ENCODE results near the gene C2orf49. TPM values are rescaled to one million over a fixed set of nuclear protein-coding genes. Genes with fewer than 3 reads are reported as not detected.

C2orf49 gene
- total RNA-seq, 2 donors from 2014 or later: 12.7 to 14.0 TPM

DNA sequence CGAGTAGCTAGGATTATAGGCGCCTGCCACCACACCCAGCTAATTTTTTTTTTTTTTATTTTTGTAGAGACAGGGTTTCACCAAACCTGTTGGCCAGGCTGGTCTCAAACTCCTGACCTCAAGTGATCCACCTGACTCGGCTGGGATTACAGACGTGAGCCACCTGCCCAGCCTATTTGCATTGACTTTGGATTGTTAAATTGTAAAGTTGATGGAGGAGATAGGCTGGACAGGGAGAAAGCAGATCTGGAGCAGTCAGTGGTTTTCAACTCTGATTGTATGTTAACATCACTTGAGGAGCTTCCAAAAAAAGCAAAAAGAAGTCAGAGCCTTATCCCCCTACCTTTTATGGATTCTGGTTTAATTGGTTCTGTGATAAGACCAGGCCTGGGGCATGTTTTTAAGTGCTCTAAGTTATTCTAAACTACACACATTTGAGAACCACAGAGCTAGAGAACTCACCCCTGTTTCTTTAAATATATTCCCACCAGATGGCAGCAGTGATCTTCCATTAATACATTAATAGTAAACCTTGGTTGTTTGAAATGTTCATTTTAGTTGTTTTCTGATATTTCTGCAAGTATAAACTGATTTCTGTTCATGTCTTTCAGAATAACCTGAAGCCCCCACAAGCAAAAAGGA lies 7.5 kb downstream of the C2orf49 start:
- intact Hi-C loops (cut with DNase I): loop anchor here (5.0 to 10.0 kb wide), 2 partner anchors 177 to 180 kb away; no protein-coding TSS in a partner anchor
- no peak for DNase-seq (ENCODE audit: low spot score)

DNA sequence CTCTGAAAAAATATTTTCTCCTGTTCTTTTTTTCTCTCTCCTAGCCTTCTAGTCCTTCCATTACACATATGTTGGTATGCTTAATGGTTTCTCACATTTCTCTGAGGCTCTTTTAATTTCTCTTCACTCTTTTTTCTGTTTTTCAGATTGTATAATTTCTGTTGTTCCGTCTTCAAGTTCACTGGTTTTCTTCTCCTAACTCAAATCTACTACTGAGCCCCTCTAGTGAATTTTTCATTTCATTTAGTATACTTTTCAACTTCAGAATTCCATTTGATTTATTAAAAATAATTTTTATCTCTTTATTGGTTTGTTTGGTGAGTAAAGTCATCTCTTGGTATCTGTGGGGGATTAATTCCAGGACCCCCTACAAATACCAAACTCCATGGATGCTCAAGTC lies 19.8 kb downstream of the C2orf49 start:
- intact Hi-C loops (cut with DNase I): no loop called here
- DNase-seq (ENCODE audit: low spot score): no peak

DNA sequence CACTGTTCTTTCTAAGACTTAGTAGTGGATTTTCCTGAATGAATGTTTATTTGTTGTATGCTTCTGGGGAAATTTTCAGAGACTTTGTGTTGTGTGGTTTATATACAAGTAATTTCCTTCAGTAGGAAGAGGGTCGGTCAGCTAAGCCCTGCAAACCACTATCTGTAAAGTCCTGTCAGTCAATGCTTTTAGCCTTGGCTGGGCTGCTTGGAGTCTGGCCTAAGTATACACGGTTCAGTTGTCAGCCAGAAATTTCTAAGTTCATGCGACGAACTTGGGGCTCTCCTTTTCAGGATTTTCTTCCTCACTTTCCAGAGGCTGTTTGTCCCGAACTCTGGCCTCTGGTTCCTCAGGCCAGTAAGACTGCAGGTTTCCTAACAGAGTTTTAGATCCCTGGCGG lies 21.3 kb downstream of the C2orf49 start:
- intact Hi-C loops (cut with DNase I): no loop called here
- no peak for DNase-seq (ENCODE audit: low spot score)

DNA sequence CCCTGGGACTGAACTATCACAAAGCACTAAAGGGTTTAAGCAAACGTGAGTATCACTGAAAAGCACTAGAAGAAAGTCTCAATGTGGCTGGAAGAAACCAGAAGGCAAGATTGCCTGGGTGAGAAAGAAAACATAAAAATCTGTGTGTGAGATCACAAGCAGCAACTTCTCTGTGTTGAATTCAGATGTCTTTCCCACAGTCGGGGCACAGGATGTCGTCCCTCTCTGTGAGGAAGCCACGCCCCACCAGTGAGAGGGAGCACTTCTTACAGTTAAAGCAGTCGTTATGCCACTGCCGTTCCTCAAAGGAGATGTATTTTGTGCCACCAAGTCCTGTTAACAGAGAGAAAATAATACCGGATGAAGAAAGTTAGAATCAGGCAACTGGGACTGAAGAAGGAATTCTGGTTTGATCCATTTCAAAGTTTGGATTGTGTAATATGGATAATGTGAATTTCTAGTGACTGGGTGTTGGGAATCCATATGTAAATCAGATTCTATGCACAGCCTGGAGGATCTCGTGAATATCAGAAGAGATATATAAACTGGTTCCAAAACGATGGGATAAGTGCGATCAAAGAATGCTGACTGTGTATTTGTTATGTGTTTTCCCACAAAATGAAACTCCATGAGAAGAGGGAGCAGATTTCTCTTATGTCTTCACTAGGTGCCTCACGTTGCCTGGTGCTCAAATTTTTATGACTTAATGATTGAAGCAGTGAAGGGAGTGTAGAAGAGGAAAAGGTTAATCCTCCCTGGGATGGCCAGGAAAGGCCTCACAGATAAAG lies 24.0 kb downstream of the C2orf49 start:
- DNase-seq (ENCODE audit: low spot score): no peak
- intact Hi-C loops (cut with DNase I): no loop called here

DNA sequence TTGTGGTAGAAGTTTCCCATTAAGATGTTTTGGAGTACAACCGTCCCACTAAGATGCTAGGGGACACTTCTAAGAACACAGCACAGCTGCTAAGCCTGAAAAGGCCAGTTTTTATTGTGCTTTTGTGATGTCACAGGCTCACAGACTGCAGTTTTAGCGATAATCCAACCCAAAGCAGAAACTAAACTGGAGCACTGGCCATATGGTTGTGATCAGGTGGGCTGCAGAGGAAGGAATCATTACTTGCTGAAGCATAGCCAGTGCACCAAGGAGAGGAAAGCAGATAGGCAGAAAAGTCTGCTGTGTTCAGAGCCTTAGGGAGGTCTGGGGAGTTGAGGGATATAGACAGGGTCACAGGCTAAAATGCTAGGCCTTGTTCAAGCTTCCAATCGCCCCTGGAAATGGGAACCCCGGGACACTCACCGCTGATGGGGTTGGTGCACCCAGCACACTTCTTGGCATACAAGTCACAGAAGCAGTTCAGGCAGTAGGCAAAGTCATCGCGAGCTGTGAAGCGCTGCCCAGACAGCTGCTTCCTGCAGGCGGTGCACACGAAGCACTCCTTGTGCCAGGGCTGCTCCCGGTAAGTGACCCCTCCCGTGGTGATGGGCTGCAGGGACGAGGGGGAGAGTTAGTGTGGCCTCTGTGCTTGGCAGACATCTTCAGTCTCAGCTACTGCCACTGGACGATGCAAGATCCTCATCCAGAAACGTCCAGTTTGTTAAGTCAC lies 25.7 kb downstream of the C2orf49 start:
- intact Hi-C loops (cut with DNase I): no loop called here
- no peak for DNase-seq (ENCODE audit: low spot score)

DNA sequence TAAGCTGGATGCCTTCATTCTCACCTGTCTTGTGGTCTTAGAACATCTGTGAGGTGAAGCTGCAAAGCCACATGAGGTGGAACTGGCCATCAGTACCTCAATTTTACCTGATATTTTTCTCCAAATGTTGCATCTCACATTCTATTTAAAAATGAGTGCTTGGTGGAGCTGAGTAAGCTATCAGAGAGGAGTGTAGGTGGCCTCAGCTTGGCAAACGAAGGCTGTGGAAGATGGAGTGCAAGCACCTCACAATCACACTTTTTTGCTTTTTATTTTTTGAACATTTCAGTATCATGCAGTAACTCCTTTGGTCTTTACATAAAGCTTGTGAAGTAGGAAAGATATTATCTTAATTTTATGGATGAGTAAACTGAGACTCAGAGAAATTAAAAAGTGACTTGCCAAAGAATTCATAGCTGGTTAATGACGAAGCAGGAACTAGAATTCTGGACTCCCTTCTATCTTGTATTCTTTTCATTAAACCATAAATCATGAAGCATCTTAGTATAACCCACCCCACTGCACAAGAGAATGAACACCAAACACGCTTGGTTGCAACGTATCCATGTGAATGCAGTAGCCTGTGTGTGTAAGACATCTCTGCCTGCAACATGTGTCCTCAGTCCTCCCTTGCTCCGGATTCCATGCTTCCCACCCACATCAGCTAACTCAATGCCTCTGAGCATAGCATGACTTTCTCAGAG lies 27.2 kb downstream of the C2orf49 start:
- no peak for DNase-seq (ENCODE audit: low spot score)
- intact Hi-C loops (cut with DNase I): no loop called here

DNA sequence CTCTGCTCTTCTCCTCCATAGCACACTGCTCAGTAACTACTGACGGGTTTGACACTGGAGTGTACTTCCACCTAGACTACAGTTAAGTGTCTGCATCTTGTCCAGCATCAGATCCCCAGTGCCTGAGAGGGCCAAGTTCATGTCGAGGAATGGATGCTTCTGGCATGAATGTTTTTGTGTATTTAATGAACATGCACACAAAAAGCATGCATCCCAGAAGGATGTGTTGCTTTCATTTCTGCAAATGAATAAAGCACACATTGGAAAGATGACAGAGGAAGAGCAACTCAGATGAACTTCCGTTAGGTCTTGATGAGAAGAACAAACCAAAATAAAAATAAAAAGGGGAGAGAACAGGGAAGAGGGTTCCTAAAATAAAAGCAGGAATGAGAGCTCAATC lies 27.9 kb downstream of the C2orf49 start:
- intact Hi-C loops (cut with DNase I): no loop called here

DNA sequence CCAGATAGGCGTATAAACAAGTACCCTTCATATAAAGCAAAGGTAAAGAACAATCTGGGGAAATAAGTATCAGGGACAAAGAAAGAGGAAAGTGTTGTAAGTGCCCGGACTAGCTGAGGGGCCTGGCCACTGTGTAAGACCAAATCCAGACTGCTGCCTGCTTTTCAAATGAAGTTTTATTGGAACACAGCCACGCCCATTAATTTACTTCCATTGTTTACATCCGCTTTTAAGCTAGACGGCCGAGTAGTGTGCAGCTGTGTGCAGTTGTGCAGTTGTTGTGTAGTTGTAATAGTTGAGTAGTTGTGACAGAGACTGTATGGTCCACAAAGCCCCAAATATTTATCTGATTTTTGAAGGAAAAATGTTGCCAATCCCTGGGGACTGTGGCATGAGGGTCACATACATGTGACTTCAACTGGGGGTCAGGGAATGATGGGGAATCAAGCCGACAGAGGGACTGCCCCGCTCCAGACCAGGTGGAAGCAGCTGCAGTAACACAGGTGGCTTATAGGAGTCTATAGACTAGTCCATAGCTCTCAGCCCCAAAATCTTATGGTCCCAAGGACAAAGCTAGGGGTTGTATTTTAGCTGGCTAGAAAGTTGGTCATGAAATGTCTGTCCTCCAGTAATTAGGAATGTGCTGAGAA lies 31.5 kb downstream of the C2orf49 start:
- DNase-seq (ENCODE audit: low spot score): no peak
- intact Hi-C loops (cut with DNase I): no loop called here

More for the DNA sequence above, 27.9 kb downstream of the C2orf49 start:
- no peak for DNase-seq (ENCODE audit: low spot score)

DNA sequence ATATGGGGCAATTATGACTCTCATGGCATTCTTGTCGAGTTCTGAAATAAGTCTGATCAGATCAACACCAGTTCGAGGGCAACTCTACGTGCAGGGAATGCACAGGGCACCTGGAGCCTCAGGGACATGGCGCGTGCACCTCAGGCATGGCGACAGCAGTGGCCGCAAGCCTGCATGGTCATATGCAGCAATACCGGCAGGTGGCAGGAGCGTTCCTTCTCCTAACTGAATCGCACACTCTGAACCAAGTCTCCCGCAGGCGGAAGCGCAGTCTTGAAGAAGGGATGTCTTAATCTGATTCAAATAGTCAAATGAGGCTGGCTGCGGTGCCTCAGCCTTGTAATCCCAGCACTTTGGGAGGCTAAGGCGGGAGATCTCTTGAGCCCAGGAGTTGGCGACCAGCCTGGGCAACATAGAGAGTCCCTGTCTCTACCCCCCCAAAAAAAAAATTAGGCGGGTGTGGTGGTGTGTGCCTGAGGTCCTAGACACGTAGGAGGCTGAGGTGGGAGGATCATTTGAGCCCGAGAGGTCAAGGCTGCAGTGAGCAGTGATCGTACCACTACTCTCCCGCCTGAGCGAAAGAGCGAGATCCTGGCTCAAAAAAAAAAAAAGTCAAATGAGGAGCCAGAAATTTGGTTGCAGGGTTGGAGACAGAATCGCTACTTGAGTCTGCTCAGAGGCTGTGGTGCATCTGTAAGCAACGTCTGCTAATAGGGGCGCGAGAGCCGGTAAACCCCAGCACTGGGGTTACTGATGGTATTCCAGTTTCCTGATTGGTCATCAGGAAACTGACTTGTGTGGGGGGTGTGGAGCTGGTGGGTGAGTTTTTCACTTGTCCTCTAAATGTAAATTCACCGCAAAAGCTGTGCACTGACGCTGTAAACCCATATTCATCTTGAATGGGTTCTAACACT lies 32.7 kb downstream of the C2orf49 start:
- intact Hi-C loops (cut with DNase I): loop anchor here (5.0 to 10.0 kb wide), 2 partner anchors 145 to 147 kb away; no protein-coding TSS in a partner anchor
- DNase-seq (ENCODE audit: low spot score): peak; percentile 95

DNA sequence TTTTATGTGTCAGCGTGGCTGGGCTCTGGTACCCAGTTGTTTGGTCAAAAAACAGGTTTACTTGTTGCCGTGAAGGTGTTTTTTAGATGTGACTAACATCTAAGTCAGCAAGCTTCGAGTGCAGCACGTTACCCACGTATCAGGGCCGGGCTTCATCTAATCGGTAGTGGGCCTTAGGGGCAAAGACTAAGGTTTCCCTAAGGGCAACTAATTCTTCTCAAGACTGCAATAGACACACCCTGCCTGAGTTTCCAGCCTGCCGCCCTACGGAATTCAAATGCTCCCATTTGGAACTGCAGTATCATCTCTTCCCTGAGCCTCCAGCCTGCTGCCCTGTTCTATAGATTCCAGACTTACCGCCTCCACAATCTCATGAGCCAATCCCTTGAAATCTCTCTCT lies 33.8 kb downstream of the C2orf49 start:
- intact Hi-C loops (cut with DNase I): loop anchor here (5.0 to 10.0 kb wide), 2 partner anchors 144 to 146 kb away; no protein-coding TSS in a partner anchor
- DNase-seq (ENCODE audit: low spot score): no peak

DNA sequence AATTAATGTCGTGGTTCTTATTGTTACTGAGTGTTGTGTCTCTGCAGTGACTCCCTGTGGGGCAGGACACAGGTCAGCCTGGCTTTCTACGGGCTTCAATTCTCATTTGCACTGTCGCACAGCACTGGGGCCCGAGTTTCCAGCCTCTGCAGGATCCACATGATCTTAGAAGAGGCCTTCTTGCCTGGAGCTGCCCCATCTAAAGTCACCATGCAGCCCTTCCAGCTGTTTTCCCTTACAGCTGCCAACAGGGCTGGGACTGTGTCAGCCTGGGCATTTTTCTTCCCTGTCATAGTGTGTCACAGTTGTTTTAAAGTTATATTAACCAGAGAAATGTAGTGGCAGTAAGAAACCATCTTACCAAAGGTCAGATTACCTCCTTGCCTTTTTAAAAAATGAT lies 34.5 kb downstream of the C2orf49 start:
- no peak for DNase-seq (ENCODE audit: low spot score)
- intact Hi-C loops (cut with DNase I): loop anchor here (5.0 to 10.0 kb wide), 2 partner anchors 143 to 145 kb away; no protein-coding TSS in a partner anchor

DNA sequence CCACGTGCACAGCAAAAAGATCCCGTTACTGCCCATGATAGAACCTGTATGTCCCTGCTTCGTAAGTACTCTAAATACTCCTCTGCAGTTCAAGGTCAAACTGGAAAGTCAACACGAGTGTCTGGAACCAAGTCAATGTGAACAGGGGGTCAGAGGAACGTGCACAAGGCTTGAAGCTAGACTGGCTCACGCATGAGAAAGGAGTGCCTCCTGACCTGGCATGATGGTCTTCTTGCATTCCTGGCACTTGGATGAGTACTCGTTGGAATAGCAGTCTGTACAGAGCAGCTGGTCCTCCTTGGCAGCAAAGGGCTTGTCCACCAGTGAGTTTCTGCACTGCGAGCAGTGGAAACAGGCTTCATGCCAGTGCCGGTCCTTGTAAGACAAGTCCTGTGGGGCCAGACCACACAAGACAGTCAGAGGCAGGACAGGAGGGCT lies 36.0 kb downstream of the C2orf49 start:
- peak; percentile 87 for DNase-seq (ENCODE audit: low spot score)
- intact Hi-C loops (cut with DNase I): loop anchor here (5.0 to 10.0 kb wide), 2 partner anchors 141 to 144 kb away; no protein-coding TSS in a partner anchor

DNA sequence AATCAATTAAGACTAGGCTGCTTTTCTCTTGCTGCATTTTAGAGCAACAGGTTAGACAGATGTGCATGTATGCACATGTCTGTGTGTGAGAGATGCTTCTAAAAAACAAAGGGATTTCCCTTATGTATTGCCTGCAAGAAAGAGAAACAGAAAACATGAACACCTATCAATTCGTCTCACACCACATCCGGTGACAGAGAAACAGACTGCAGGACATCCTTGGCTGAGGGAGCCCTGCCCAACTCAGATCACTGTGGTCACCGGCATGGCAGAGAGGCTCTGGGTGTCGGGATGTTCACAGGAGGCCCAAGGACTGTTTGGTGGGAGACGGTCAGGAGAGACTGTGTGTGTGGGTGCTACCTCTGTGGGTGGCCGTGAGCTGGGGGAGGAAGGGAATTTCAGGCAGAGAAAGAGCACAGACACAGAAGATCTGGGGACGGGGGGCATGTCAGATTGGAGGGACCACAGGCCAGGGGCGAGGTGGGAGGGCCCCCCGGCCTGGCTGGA lies 36.6 kb downstream of the C2orf49 start:
- intact Hi-C loops (cut with DNase I): loop anchor here (5.0 to 10.0 kb wide), 2 partner anchors 141 to 143 kb away; no protein-coding TSS in a partner anchor

DNA sequence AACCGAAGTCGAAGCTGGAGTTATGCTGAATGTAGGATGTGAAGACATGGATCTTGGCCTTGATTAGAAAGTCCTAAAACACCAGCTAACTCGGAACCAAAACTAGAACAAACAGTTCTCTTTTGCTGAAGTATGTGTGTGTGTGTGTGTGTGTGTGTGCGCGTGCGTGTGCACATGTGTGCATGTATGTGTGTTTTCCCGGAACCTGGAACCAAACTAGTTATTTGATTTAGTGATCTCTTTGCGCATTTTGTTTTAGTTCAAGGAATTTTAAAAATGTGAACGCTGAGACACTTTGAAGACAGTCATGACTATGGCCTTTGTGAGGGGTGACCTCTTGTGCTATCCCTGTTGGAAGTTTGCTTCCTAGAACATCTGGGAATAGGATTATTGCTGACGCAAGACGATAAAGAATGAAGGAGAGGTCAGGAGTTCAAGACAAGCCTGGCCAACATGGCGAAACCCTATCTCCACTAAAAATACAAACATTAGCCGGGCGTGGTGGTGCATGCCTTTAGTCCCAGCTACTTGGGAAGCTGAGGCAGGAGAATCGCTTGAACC lies 37.7 kb downstream of the C2orf49 start:
- intact Hi-C loops (cut with DNase I): loop anchor here in 1 of 2 donors (10.0 kb wide), 1 partner anchor 140 kb away; no protein-coding TSS in a partner anchor
- DNase-seq (ENCODE audit: low spot score): no peak

More for the DNA sequence above, 36.6 kb downstream of the C2orf49 start:
- no peak for DNase-seq (ENCODE audit: low spot score)

DNA sequence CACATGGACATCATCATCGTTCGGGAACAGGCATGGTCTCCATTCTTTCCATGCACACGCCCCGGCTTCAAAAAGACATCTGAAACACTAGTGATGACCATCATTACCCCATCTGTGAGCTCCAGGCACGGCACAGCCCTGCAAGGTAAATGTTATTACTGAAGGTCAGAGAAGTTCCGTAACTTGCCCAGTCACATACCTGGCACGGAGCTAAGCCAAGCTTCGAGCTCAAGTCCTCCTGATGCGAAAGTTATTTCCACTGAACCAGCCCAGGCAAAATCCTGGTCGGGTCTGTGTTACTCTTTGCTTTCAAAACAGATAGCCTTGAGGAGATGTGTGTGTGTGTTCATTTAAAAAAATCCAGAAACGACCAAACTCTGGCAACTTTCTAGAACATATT lies 38.7 kb downstream of the C2orf49 start:
- DNase-seq (ENCODE audit: low spot score): no peak
- intact Hi-C loops (cut with DNase I): loop anchor here in 1 of 2 donors (10.0 kb wide), 1 partner anchor 139 kb away; no protein-coding TSS in a partner anchor

DNA sequence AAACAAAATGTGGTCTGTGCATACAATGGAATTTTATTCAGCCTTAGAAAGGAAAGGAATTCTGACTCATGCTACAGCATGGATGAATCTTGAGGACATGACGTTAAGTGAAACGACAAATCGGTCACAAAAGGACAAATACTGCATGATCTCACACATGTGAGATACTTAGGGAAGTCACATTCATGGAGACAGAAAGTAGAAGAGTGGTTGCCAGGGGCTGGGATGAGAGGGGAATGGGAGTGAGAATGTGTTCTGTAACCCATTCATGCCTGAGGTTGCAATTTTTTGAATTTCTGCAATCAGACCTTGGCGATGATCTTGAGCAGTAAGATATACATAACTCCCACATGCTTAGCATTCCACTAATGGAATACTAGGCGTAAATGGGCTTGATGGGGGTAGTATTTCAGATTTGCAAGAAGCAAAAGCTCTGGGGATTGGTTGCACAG lies 39.5 kb downstream of the C2orf49 start:
- intact Hi-C loops (cut with DNase I): loop anchor here in 1 of 2 donors (10.0 kb wide), 1 partner anchor 138 kb away; no protein-coding TSS in a partner anchor
- no peak for DNase-seq (ENCODE audit: low spot score)

DNA sequence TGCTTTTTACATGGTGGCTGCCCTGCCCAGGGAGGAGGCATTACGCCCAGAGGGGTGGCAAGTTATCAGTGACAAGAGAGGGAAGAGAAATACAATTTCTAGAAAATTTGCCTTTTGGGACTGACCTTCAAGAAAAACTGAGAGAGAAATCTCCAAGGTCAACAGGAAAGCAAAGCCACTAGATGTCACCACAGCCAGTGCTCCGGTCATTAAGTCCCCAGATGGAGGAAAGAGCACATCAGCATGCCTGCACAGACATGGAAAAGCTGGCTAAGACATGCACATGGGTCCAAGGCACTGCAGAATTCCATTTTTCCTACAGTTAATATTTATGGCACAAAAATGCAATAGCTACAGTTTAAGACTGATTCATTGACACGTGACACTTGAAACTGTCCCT lies 40.5 kb downstream of the C2orf49 start:
- DNase-seq (ENCODE audit: low spot score): no peak
- intact Hi-C loops (cut with DNase I): loop anchor here in 1 of 2 donors (10.0 kb wide), 1 partner anchor 137 kb away; no protein-coding TSS in a partner anchor
